ENCODE results near the gene ABCC4.

ABCC4 gene

DNA sequence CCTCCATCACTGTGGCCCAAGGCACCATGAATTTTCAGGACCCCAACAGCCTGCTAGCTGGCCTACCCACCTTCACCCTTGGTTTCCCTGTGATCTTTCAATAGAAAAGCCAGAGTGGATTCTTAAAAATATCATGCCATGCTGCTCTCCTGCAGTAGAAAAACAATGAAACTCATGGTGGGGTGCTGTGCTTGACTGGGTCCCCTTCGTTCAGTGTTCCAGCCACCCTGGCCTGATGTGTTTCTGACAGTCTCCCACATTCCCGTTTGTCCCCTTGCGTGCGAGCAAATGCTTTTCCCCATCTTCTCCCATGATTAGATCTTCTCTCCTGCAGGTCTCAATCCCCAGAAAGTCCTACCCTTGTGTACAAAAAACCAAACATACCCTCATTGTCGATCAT lies 43.2 kb downstream of the ABCC4 start:
- DNase-seq = no peak

DNA sequence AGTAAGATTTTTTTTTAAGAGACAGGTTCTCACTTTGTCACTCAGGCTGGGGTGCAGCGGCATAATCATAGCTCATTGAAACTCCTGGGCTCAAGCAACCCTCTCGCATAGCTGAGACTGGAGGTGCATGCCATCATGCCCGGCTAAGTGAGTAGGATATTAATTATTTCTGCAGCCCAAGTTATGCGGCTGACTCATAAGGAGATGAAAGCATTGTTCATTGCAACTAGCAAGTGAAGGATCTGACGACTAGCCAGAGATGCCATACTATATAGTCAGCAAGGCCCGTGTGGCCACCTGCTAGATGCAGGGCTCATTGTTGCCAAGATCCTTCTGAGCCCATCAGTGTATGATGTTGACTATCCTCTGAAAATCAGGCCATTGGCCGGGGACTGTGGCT lies 45.2 kb downstream of the ABCC4 start:
- no peak for DNase-seq

GRCh38 chr13:95255072-95255732 lies 46.0 kb downstream of the ABCC4 start:
- DNase-seq = no peak

DNA sequence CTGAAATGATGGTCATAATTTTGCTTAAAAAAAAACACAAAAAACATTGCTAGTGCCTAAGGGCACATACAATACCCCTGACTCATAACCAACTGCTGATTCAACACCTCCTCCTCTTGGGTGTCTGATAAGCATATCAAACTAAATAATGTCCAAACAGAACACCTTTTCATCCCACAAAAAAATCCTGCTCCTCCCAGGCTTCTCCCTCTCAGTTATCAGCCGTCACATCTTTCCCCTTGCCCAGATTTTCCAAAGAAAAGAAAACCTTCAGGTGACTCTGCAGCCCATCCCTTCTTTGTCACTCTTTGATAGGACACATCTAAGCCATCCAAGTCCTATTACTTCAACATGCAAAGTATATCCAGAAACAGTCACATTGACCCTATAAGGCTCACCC lies 46.9 kb downstream of the ABCC4 start:
- no peak for DNase-seq

GRCh38 chr13:95253033-95253432 lies 48.2 kb downstream of the ABCC4 start:
- no peak for DNase-seq

DNA sequence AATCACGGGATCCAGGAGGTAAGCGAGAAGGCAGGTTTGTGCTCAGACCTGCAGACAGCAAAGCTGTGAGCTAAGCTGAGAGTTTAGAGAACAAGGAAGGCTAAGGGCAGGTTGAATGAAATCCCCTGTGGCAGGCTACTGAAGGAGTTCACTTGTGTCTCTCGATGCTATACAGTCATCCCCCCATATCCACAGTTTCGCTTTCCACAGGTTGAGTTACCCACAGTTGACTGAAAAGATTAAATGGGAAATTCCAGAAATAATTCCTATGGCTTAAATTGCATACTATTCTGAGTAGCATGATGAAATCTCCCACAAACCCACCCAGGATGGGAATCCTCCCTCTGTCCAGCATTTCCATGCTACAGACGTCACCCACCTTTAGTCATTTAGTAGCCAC lies 49.6 kb downstream of the ABCC4 start:
- no peak for DNase-seq

GRCh38 chr13:95250961-95251360 lies 50.3 kb downstream of the ABCC4 start:
- no peak for DNase-seq

GRCh38 chr13:95248953-95249352 lies 52.3 kb downstream of the ABCC4 start:
- no peak for DNase-seq

GRCh38 chr13:95247852-95248251 lies 53.4 kb downstream of the ABCC4 start:
- no peak for DNase-seq

GRCh38 chr13:95247171-95247570 lies 54.1 kb downstream of the ABCC4 start:
- DNase-seq = no peak

DNA sequence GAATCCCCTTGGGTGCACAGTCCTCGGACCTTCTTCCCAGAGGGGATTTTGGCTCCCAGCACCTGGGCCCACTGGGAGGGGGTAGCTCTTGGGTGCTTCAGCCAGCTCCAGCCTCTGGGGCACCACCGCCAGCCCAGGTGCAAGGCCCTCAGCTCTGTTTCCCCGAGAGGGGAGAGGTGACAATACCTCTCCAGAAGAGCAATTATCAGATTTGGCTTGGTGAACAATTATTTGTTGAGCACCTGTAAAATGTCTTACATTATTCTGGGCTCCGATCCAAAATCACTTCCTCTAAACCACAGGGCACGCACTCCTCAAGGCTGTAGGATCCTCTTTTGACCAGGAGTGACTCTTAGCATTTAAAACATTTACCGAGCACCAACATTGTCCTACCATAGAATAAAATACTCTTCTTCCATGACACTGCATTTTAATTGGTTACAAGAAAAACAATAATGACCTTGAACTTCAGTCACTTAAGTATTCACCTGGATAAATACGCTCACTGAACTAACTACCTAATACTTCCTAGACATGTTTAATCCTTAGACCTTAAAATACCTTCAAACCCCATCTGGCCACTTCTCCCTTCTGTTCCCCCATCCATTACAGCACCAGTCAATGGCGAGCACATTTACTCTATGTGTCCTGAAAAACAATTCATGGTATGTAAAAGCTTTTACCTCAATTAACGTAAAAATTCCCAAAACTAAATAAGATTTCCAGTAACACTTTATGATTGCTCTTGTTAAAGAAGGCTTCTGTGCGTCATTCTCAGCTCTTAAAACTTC lies 54.8 kb downstream of the ABCC4 start:
- no peak for DNase-seq

- no peak for DNase-seq
Observed at GRCh38 chr13:95245071-95245470, 56.2 kb downstream of the ABCC4 start.

DNA sequence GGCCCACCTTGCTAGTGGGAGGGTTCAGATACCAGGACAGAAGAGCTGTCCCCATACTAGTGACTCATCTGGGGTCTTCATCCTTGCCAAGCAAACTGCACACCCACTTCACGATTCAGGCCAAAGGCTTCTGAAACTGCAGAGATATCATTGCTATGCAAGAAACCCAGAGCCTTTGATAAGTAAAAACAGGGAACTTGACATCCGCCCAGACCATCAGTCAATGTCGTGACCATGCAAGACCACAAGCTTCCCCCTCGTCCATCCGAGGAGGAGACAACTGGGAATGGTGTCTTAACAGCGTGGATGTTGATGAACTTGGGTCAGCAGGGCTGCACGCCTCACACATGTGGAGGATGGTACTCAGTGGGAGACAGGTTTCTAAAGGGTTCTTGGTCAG lies 58.0 kb downstream of the ABCC4 start:
- no peak for DNase-seq

GRCh38 chr13:95241321-95241720 lies 59.9 kb downstream of the ABCC4 start:
- no peak for DNase-seq

GRCh38 chr13:95239283-95239682 lies 62.0 kb downstream of the ABCC4 start:
- DNase-seq = no peak

DNA sequence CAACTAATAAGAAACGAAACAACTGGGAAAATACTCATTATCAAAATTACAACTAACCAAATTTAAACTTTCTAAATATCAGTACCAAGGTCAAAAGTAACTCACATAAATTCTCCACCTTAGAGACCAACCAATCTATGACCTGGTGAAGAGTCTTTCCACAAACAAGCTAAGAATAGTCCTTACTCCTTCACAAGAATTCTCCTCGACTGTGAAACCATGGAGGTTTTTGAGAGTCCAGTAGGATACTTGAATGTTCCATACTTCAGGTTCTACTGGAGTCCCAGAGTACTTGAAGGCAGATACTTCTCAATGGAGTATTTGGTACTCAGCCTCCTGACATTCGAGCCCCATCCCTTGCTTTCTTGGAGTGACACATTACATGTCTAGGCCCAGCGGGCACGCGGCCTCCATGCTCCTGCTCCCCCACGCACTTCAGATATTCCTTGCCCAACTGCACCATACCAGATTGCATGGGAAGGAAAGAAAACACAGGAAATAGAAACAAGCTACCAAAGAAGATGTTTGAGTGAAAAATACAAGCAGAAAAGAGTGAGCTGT lies 63.9 kb downstream of the ABCC4 start:
- no peak for DNase-seq

DNA sequence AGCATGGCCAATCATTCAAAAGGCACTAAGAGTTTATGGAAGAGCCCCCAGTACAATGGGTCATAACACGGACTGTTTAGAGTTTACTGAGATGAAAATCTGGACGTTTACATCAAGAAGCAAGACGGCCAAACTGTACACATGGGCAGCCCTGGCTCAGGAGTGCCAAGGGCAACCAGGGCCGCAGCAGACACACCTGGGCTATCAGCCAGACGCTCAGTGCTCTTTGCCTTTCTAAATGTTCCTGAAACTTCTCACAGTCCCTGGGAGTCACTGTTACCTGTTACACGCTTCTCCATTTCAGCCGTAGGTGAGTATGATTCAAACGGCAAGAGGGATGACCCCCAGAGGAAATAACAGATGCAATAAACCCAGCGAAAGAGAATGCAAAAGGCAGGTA lies 64.5 kb downstream of the ABCC4 start:
- no peak for DNase-seq

GRCh38 chr13:95235974-95236373 lies 65.3 kb downstream of the ABCC4 start:
- DNase-seq = no peak

- no peak for DNase-seq
Observed at GRCh38 chr13:95235199-95235756, 66.0 kb downstream of the ABCC4 start.

DNA sequence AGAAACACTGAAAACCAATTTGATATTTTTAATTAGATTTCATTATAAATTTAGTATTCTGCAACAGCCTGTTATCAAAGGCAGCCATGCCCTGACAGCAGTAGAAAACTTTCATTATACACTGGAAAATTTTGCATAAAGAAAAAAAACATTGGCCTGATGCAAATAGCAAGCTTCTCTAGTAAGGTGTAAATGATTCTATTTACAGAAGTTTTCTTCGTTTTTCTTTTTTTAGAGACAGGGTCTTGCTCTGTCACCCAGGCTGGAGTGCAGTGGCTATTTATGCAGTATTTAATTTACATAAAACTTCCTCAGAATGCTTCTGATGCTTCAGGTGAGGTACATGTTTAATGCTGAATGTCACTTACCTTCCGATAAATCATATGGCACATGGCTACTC lies 67.0 kb downstream of the ABCC4 start:
- no peak for DNase-seq

- no peak for DNase-seq
Observed at GRCh38 chr13:95233026-95233635, 68.1 kb downstream of the ABCC4 start.

- no peak for DNase-seq
Observed at GRCh38 chr13:95231393-95231792, 69.9 kb downstream of the ABCC4 start.

DNA sequence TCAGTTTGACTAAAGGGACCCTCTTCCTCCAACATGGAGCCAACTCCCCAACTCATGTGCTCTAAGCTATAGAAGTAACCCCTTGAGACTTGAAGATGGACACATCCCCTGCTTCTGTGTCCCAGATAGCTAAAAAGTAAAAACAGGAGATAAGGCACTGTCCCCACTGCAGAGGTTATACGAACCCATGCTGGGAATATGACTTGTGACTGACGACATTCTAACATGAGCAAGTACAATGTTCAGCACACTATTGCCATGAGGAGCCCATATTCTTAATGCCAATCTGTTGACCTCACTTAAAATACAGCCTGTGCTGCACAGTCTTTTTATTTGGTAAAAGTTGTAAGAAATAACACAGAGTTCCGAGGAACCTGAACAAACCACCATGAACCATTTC lies 71.4 kb downstream of the ABCC4 start:
- no peak for DNase-seq

DNA sequence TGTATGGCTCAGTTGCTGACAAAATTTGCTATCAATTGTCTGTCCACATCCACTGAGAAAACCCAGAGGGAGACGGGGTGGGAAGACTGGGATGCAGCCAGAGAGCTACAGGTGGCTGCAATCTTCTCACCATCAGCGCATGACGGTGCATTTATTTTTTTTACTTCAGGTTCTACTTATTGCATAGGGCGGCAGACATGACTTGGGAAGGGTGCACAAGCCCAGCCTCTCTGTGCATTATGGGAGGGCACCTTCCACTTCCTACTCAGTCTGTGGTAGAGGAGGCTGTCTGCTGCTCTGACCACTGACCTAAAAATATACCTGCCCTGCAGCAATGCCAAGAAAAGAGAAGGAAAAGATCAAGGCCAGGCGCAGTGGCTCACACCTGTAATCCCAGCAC lies 73.1 kb downstream of the ABCC4 start:
- no peak for DNase-seq

All from CD4-positive, alpha-beta T cell treated with Interleukin-6 for 4 hours (primary cell).